NT2/D1 (cell line): ENCODE measurements around the gene TSPAN17.

ENCODE experiments used
- SUZ12 ChIP-seq: IDR thresholded peaks from 2 replicates; pipeline ENCODE4 v1.6.1; 2011; ENCODE audit not compliant: insufficient read length, insufficient read depth; ENCODE audit errors: extremely low read depth
- YY1 ChIP-seq: IDR thresholded peaks from 2 replicates; pipeline ENCODE4 v1.6.1; 2011; ENCODE audit not compliant: insufficient read length, insufficient read depth
- ZNF274 ChIP-seq: IDR thresholded peaks from 2 replicates; pipeline ENCODE4 v1.6.1; 2011; ENCODE audit warnings: mild to moderate bottlenecking, low read depth, low read length

- TF ChIP-seq YY1 (no peak), ZNF274 (no peak), SUZ12 (no peak)
These were observed 3.0 kb upstream of the TSPAN17 start for GRCh38 chr5:176644294-176644693.
